CD4-positive, alpha-beta T cell treated with Interferon gamma for 1 hour (primary cell): ENCODE measurements around the gene ATP9B.

Experiments
- DNase-seq: peaks from one replicate; pipeline ENCODE4 v3.0.0-alpha.2; 2020

ATP9B gene

DNA sequence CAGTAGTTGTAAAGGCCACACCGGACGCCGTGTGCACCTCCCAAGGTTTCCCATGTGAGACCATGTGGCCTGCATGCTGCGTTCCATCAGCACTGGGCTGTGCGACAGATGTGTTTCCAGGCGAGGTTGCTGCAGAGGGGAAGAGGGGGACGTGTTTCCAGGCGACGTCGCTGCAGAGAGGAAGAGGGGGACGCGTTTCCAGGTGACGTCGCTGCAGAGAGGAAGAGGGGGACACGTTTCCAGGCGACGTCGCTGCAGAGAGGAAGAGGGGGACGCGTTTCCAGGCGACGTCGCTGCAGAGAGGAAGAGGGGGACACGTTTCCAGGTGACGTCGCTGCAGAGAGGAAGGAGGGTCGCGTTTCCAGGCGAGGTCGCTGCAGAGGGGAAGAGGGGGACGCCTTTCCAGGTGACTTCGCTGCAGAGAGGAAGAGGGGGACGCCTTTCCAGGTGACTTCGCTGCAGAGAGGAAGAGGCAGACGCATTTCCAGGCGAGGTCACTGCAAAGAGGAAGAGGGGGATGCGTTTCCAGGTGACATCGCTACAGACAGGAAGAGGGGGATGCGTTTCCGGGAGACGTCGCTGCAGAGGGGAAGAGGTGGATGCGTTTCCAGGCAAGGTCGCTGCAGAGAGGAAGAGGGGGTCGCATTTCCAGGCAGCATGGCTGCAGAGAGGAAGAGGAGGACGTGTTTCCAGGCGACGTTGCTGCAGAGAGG is 351.0 kb downstream of the ATP9B start:
- DNase-seq: no peak

DNA sequence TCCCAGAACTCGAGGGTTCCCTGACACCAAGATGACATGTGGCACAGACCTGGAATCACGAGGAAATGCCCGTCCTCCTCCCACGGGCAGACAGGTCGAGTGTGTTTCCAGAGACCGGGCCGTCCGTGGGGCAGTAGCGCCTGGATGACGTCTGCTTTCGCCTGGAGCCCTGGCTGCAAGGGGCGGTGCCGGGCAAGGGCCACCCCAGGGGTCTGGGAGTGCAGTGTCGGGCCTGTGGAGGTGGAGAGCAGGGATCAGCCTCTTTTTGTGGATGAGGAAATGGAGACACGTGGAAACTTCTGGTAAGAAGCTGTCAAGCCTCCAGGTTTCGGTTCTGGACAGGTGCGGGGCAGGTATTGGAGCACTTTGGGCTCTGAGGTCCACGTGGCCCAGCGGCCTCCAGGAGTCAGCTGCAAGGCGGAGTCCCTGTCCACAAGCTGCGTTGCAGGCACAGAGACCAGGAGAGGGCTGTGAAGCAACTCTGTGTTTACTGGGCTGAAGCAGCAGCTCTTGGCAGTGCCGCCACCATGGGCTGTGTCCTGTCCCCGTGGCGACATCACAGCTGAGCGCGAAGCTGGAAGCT is 352.2 kb downstream of the ATP9B start:
- no peak for DNase-seq

DNA sequence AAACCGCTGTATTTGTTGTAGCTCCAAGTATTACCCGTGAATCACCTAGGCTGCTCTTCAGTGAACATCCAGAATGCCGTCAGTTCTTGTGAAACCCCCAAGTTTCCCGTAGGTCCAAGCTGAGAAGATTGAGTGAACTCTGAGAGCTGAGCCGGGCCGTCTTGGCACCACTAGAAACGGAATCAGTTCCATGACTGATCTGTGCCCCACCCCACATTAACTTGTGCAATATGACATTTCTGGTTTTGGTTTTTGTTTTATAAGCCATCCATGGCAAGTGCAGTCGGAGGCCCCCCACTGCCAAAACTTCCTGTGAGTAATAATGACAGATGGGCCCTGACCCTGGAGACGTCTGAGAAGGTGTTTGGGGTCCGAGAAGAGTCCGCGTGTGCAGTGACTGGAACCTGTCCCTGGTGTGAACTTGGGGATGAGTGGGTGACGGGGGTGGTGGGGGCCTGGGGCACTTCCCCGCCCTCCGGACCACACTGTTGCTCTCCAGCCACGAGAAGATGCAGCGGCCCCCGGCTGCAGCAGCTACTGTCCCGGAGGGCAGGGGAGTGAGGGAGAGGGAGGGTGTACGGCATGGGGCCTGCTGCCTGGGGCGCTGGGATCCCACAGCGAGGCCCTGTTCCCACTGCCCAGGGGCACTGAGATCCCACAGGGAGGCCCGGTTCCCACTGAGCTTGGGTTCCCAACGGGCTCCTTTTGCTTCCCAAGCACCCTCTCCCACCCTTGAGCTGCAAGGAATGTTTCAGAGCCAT is 353.0 kb downstream of the ATP9B start:
- DNase-seq: no peak

DNA sequence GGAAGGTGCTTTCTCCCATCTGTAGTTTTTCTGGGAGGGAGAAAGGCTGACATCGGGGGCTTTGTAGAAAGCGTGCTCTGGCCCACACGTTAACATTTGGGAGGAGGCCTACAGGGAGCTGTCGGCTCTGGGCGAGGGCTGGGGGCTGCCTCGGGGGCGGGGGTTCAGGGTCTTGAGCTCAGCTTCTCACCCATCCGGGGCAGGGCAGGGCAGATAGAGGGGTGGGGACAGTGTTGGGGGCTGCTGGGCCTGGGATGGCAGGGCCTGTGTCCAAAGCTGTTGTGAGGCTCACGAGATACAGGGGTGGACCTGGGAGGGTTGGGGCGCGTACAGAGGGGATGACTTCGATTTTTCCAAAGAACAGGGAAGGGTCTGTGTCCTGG is 353.6 kb downstream of the ATP9B start:
- DNase-seq: no peak

DNA sequence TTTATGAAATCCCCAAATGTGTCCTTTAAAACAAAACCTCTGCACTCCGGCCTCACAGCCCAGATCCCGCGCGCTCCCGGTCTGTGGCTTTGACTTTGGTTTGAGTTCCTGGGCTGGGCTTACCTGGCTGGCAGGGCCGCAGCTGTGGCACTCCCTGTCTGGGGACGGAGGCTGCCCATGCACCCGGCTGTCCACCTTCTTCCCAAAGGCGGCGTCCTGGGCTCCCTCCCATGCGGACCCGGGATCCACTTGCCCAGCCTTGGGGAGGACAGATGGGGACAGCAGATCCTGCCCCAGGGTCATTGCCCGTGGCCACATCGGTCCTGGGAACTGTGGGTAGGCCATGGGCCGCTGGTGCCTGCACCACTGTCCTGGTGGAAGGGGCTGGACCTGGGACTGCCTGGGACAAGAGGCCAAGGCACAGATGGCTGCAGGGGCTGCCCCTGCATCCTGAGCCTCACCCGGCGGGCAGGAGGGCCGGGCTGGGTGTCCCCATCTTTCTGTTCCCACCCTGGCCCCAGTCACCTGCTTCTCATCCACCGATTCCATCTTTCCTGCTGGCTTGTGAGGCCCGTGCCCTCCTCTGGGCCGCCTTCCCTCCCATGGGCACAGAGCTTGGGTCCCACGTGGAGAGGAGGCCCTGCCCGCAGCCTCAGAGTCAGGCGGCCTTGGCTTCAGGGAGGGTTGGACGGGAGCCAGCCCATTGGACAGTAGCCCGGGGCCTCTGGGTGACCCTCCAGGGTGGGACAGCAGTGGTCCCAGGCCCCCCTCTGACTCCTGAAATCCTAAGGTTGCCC is 354.2 kb downstream of the ATP9B start:
- DNase-seq: no peak

DNA sequence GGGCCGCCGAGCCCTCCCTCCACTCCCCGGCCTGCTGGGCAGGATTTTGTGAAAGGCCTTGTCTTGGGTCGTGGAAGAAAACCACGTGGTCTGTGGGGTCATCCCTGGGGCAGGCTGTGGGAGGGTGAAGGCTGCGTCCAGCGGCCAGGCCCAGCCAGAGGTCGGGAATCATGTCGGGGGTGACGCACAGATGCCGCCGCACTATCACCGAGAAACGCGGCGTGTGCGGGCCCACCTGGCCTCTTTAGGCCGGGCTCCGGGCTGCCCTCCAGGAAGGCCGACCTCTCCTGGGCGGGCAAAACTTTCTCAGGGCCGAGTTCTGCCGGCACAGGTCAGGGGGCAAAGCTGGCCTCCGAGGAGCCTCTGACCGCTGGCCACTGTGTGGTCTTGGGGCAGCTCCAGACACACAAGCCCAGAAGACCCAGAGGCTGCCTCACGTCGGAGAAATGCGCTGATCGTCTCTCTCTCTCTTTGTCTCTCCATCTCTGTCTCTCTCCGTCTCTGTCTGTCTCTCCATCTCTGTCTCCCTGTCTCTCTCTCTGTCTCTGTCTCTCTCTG is 354.9 kb downstream of the ATP9B start:
- DNase-seq: no peak

DNA sequence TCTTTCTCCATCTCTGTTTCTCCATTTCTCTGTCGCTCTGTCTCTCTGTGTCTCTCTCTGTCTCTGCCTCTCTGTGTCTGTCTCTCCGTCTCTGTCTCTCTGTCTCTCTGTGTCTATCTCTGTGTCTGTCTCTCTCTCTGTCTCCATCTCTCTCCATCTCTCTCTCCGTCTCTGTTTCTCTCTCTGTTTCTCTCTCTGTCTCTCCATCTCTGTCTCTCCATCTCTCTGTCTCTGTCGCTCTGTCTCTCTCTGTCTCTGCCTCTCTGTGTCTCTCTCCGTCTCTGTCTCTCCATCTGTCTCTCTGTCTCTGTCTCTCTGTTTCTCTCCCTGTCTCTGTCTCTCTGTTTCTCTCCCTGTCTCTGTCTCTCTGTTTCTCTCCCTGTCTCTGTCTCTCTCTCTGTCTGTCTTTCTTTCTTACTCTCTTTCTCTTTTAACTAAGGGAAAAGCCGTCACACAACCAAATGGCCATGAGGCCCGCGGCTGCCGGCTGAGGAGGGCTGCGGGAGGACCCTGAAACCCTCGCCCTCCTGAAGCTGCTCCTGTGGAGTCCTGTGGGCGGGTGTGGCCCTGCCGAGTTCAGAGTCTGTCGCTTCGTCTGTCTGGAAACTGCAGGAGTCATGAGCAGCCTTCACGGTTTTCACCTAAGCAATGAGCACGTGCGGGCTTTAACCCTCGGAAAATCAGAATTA is 355.8 kb downstream of the ATP9B start:
- no peak for DNase-seq

DNA sequence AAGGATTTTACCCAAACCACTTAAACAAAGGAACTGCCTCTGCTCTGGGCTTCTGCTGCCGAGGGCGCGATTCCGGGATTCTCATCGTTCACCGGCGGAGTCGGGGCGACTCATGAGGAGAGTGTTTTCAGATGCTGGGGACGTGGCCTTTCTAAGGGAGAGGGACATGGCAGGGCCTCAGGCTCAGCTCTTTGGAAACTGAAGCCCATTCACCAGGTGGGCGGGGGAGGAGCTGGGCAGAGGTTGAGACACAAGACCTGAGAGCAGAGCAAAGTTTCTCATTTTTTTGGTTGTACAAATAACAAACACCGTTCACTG is 356.3 kb downstream of the ATP9B start:
- no peak for DNase-seq

DNA sequence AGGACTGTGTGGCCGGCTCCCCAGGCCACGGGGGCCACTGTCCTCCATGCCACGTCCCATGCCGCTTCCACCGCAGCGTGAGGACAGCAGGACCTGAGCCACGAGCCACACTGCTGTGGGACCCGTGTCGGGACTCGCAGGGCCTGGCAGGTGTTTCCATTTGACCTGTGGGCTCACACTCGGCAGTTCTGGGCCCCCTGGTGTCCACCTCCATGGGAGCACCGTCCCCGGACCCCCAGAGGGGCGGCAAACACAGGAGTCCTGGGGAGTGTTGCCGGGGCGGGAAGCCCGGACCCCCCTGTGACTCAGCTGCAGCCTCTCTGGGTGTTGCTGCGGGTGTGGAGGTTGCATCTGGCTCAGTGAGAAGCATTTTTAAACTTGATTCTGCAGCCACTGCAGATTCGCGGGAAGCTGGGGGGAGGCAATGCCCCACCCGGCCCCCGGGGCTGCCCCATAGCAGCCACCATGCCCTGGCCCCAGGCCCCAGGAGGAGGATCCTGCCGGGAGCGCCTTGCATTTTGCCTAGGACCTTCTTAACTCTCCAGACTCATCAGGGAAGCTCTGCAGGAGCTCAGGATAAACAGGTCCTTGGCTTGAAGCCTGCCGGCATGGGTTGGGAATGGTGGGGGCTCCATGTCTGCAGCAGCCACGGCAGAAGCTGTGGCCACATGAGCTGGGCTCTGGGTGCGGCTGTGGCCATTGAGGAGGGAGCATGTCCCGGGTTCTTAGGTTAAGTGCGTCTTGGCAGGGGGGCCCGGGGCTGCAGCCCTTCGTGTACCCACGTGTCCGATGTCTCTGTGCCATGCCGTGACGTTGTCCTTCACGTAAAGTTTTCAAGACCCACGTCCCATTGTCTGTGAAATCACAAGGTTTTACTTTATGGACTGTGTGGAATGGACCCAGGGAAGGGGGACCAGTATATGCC is 357.4 kb downstream of the ATP9B start:
- no peak for DNase-seq

DNA sequence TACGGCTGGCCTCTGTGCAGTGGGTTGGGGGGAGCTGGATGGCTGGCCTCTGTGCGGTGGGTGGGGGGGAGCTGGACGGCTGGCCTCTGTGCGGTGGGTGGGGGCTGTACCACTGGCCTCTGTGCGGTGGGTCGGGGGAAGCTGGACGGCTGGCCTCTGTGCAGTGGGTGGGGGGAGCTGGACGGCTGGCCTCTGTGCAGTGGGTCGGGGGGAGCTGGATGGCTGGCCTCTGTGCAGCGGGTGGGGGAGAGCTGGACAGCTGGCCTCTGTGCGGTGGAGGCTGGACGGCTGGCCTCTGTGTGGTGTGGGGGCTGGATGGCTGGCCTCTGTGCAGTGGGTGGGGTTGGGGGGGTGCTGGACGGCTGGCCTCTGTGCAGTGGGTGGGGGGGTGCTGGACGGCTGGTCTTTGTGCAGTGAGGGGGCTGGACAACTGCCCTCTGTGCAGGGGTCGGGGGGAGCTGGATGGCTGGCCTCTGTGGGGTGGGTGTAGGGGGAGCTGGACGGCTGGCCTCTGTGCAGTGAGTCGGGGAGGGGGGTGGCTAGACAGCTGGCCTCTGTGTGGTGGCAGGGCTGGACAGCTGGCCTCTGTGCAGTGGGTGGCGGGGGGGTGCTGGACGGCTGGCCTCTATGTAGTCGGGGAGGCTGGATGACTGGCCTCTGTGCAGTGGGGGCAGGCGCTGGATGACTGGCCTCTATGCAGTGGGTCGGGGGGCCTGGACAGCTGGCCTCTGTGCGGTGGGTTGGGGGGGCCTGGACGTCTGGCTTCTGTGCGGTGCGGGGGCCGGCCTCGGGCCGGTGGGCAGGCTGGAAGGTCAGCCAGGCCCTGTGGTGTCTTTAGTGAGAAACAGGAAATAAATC is 358.4 kb downstream of the ATP9B start:
- no peak for DNase-seq
